Measurements from ENCODE around the gene RSPH10B. TPM values are rescaled to one million over a fixed set of nuclear protein-coding genes. Genes with fewer than 3 reads are reported as not detected.
"Not testable (repeated sequence)": the region's sequence is repeated elsewhere in the genome, so short reads cannot be mapped to it uniquely, and the experiment has no call there.

RSPH10B gene
- total RNA-seq, 1 donor from 2014 or later, result not detected

DNA sequence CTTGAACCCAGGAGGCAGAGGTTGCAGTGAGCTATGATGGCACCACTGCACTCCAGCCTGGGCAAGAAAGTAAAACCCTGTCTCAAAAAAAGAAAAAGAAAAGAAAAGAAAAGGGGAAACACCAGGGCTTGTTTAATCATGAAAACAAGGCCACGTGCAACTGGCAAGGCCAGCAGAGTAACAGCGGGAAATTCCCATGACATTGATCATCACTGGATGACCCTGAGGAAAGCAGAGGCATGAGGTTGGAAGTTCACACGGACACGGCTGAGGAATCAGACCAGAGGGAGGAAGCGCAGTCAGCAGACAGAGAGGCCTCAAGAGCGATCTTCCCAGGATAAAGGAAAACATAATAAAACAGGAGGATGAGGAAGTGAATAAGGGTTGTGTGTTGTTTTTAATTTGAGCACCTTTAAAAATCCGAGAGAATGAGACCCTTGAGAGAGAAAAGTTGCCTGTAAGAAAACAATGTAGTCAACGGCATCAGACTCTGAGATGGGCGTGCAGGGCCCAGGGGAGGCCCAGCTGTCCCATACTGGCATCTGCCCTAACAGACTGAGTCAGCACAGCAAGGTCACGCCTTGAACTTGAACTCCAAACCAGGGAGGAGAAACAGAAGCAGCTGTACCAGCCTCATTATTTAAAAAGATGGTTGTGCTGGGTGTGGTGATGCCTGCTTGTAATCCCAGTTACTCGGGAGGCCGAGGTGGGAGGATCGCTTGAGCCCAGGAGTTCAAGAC, 38.4 kb downstream of the RSPH10B start:
- not testable (repeated sequence) for H3K4me3 ChIP-seq (ENCODE audit: low read depth, low read length); H3K36me3 ChIP-seq (ENCODE audit: control insufficient read depth, insufficient read depth, low read length); H3K27me3 ChIP-seq (ENCODE audit: control insufficient read depth, insufficient read depth, low read length)
- peak; percentile 47 for DNase-seq (ENCODE audit: low read depth)

DNA sequence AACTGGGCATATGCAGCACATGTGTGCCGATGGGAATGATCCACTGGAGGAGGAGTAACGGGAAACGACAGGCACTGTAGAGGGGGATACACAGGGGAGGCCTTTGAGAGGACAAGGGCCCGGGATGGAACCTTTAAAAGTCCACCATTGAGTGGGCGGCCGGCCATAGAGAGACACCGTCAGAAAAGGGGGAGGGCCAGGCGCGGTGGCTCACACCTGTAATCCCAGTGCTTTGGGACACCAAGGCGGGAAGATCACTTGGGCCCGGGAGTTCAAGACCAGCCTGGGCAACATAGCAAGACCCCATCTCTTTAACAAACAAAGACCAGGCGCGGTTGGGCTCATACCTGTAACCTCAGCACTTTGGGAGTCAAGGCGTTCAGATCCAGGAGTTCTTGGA, 39.2 kb downstream of the RSPH10B start:
- not testable (repeated sequence) for H3K36me3 ChIP-seq (ENCODE audit: control insufficient read depth, insufficient read depth, low read length); DNase-seq (ENCODE audit: low read depth); H3K4me3 ChIP-seq (ENCODE audit: low read depth, low read length); H3K27me3 ChIP-seq (ENCODE audit: control insufficient read depth, insufficient read depth, low read length)

DNA sequence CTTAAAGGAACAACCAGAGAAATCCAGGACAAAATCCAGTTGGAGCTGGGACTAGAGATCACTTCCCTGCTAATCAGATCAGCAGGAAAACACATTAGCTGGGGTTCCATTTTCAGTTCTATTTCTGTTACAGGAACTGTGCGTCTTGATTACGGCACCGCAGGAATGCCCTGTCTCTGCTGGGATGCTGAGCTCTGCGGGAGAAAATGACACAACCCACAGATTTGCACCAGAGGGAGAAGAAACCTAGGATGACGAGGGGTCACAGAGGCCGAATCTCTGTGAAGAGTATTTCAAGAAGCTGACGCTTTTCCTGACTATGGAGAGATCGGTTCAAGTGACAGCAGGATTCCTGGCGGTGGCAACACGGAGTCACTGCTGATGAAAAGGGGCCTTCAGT, 40.2 kb downstream of the RSPH10B start:
- not testable (repeated sequence) for H3K4me3 ChIP-seq (ENCODE audit: low read depth, low read length); DNase-seq (ENCODE audit: low read depth); H3K36me3 ChIP-seq (ENCODE audit: control insufficient read depth, insufficient read depth, low read length); H3K27me3 ChIP-seq (ENCODE audit: control insufficient read depth, insufficient read depth, low read length)

DNA sequence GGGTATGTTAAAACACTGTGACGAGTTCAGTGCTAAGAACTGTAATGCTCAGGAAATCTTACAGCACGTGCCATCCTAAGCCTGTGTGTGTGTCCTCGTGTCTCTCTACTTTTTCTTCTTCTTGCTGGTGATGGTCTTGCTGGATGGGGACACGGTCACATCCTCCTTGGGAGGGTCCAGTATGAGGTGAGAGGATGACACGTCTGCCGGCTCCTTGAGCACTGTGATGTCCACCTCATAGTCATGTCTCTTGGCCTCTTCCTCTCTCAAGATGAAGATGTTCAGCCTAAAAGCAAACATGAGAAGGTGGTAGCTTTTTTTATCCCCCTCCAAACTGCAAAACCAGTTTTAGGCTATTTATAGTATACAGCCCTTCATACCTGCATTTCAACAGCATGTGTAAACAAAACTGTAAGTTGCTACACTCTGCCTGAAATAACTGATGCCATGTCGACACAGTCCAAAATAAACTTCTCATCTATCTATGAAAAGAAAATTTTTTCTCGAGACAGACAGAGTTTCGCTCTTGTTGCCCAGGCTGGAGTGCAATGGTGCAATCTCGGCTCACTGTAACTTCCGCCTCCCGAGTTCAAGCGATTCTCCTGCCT, 44.1 kb downstream of the RSPH10B start:
- H3K36me3 ChIP-seq (ENCODE audit: control insufficient read depth, insufficient read depth, low read length); DNase-seq (ENCODE audit: low read depth); H3K4me3 ChIP-seq (ENCODE audit: low read depth, low read length); H3K27me3 ChIP-seq (ENCODE audit: control insufficient read depth, insufficient read depth, low read length): not testable (repeated sequence)

DNA sequence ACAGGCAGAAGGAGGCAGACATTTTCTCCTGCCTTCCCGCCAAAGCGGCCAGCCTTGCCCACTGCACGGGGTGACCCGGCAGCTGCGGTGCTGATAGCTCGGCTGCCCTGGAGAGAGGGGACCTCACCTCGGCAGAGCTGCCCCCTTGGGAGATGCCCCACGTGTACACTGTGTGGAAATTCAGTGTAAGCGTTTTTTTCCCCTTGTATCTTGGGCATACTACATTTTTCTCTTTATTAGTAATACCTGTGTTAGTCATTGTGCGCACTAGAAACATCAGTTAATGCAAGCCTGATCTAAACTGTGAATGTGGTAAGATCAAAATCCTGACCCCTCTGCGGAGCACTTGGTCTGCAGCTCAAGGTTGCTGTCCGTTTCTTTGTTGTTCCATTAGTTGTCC, 45.9 kb downstream of the RSPH10B start:
- H3K4me3 ChIP-seq (ENCODE audit: low read depth, low read length); H3K36me3 ChIP-seq (ENCODE audit: control insufficient read depth, insufficient read depth, low read length); H3K27me3 ChIP-seq (ENCODE audit: control insufficient read depth, insufficient read depth, low read length); DNase-seq (ENCODE audit: low read depth): not testable (repeated sequence)

DNA sequence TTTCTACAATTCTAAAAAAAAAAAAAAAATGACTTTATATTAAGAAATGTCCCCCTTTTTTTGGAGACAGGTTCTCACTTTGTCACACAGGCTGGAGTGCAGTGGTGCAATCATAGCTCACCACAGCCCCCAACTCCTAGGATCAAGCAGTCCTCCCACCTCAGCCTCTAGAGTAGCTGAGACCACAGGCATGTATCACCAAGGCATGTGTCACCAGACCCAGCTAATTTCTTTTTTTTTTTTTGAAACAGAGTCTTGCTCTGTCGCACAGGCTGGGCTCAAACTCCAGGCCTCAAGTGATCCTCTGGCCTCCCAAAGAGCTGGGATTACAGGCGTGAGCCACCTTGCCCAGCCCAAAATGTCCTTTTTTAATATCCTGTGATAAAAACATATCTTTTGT, 46.3 kb downstream of the RSPH10B start:
- not testable (repeated sequence) for DNase-seq (ENCODE audit: low read depth); H3K4me3 ChIP-seq (ENCODE audit: low read depth, low read length); H3K36me3 ChIP-seq (ENCODE audit: control insufficient read depth, insufficient read depth, low read length); H3K27me3 ChIP-seq (ENCODE audit: control insufficient read depth, insufficient read depth, low read length)

DNA sequence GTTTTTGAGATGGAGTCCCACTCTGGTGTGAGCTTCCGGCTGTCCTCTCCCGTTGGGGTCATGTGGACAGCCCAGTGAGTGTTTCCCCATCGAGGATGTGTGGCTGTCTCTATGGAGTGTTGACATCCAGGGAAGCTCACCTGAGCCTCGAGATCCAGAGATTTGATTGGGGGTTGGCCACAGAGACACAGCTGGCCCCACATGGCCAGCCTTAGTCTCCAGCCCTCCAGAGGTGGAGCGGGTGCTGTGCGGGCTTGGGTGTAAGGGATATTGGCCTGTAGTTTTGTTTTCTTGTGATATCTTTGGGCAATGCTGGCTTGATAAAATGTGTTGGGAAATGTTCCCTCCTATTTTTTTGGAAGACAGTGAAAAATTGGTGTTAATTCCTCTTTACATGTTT, 54.0 kb downstream of the RSPH10B start:
- not testable (repeated sequence) for H3K4me3 ChIP-seq (ENCODE audit: low read depth, low read length); H3K27me3 ChIP-seq (ENCODE audit: control insufficient read depth, insufficient read depth, low read length); H3K36me3 ChIP-seq (ENCODE audit: control insufficient read depth, insufficient read depth, low read length); DNase-seq (ENCODE audit: low read depth)

DNA sequence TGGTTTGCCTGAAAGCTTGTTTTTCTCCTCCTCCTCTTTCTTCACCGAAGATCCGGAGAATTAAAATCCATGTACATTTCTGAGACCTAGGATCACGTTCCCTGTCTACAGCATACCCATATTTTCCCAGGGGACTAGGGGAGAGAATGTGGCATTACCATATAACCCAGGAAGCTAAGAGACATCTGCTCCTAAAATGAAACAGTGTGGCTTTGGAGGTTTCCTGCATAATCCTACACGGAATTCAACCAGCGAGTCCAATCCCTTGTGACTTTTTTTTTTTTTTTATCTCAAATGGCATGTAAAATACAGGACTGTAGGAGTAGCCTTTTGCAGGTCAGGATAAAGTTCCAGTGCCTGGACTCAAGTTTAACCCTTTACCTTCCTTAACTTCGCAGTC, 61.7 kb downstream of the RSPH10B start:
- not testable (repeated sequence) for H3K4me3 ChIP-seq (ENCODE audit: low read depth, low read length); DNase-seq (ENCODE audit: low read depth); H3K36me3 ChIP-seq (ENCODE audit: control insufficient read depth, insufficient read depth, low read length); H3K27me3 ChIP-seq (ENCODE audit: control insufficient read depth, insufficient read depth, low read length)

DNA sequence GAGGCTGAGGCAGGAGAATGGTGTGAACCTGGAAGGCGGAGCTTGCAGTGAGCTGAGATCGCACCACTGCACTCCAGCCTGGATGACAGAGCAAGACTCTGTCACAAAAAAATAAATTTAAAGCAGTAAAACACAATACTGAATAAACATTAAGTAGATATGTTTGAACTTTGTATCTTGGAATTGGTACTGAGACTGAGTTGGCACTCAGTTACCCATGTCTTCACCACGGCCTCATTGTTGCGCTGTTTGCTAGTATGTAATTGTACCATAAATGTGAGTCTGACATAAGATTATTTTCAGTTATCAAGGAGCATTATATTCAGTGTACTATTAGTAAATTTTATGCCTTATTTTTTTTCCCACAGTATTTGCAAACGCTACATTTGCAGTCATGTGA, 65.8 kb downstream of the RSPH10B start:
- H3K4me3 ChIP-seq (ENCODE audit: low read depth, low read length); DNase-seq (ENCODE audit: low read depth); H3K27me3 ChIP-seq (ENCODE audit: control insufficient read depth, insufficient read depth, low read length); H3K36me3 ChIP-seq (ENCODE audit: control insufficient read depth, insufficient read depth, low read length): not testable (repeated sequence)

DNA sequence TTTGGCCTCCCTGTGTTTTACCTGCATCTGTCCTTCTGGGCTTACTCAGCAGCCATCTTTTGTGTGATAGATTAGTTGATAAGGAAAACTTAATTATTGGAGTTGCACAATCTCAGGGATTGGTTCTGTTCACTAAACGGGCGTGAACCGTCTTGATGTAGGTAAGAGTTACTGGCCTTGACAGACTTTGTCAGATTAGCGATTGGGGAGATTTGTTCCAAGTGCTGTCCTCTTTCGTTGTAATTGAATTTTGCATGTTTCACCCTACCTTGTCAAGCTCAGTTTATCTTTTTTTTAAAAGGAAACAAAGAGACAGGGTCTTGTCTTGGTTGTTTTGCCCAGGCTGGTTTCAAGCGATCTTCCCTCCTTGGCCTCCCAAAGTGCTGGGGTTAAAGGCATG, 67.5 kb downstream of the RSPH10B start:
- not testable (repeated sequence) for H3K36me3 ChIP-seq (ENCODE audit: control insufficient read depth, insufficient read depth, low read length); H3K4me3 ChIP-seq (ENCODE audit: low read depth, low read length); DNase-seq (ENCODE audit: low read depth)

DNA sequence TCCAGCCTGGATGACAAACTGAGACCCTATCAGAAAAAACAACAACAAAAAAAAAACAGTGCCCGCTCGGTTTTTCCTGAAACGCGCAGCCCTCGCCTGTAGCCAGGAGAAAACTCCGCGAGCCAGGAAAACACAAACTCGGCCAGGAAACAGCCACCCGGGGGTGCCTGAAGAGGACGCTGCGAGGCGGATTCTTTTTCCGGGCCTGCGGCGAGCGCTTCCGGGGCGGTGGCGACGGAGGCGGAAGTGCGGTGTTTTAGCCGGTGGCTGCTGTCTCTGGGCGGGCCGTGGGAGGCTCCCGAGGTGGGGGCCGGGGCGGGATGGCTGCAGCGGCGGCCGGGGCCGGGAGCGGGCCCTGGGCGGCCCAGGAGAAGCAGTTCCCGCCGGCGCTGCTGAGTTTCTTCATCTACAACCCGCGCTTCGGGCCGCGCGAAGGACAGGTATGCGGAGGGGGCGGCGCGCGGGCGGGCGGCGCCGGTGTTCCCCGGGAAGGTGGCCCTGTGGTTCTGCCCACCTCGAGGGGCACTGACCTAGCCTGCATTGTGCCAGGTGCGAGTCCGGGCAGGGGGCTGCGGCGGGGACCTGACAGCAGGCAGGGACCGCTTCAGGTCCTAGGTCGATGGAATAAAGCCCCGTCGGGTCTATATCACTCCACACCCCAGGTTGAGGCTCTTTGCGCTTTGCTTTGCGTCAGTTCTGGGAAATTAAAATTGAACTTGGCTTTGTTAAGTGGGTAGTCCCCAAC, 71.8 kb downstream of the RSPH10B start, which contains the start of gene CCZ1:
CCZ1 (plus strand) TSS at position 254 of the 745 bp plus-strand sequence; CDS start at position 321, 67 bp downstream.
- not testable (repeated sequence) for DNase-seq (ENCODE audit: low read depth); H3K36me3 ChIP-seq (ENCODE audit: control insufficient read depth, insufficient read depth, low read length); H3K27me3 ChIP-seq (ENCODE audit: control insufficient read depth, insufficient read depth, low read length)
- TF ChIP-seq, protein P1, sequence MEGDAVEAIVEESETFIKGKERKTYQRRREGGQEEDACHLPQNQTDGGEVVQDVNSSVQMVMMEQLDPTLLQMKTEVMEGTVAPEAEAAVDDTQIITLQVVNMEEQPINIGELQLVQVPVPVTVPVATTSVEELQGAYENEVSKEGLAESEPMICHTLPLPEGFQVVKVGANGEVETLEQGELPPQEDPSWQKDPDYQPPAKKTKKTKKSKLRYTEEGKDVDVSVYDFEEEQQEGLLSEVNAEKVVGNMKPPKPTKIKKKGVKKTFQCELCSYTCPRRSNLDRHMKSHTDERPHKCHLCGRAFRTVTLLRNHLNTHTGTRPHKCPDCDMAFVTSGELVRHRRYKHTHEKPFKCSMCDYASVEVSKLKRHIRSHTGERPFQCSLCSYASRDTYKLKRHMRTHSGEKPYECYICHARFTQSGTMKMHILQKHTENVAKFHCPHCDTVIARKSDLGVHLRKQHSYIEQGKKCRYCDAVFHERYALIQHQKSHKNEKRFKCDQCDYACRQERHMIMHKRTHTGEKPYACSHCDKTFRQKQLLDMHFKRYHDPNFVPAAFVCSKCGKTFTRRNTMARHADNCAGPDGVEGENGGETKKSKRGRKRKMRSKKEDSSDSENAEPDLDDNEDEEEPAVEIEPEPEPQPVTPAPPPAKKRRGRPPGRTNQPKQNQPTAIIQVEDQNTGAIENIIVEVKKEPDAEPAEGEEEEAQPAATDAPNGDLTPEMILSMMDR (IDR thresholded peaks at IDR 0.05; ENCODE audit: insufficient read depth, low read length, poor library complexity, severe bottlenecking), result peak; percentile 12
- peak within 1 kb of the TSS; percentile 31 for H3K4me3 ChIP-seq (ENCODE audit: low read depth, low read length)

More for the DNA sequence above, 67.5 kb downstream of the RSPH10B start:
- H3K27me3 ChIP-seq (ENCODE audit: control insufficient read depth, insufficient read depth, low read length), result not testable (repeated sequence)

DNA sequence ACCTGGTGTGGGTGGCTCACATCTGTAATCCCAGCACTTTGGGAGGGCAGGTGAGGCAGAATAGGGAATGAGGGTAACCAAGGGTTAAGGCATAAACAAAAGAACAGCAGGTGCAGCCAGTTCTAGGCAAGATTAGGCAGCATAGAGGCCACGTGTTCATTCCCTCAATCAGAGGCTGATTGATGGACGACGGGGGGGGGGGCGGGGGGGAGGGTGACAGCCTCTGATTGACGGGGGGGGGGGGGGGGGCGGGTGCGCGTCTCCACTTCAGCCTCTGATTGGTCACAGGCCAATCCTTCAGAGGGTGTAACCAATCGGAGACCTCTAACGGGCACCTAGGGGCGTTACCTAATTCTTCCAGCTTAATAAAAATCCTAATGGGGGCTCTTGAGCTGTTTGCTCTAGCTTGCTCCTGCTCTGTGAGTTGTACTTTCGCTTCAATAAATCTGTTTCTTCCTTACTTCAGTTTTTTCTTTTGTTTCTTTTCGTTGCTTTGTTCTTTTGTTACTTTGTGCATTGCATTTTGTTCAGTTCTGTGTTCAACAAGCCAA, 73.0 kb downstream of the RSPH10B start:
- not testable (repeated sequence) for DNase-seq (ENCODE audit: low read depth); H3K4me3 ChIP-seq (ENCODE audit: low read depth, low read length); H3K36me3 ChIP-seq (ENCODE audit: control insufficient read depth, insufficient read depth, low read length)

More for the DNA sequence above, 73.0 kb downstream of the RSPH10B start:
- H3K27me3 ChIP-seq (ENCODE audit: control insufficient read depth, insufficient read depth, low read length), result not testable (repeated sequence)
